HG03571 (cell line): ENCODE results near the gene PPP1R26.

Experiments used
- ATAC-seq: cut with Tn5 transposase; IDR thresholded peaks from one replicate; pipeline ENCODE4 v1.9.1; 2021; ENCODE audit not compliant: unreplicated experiment

Gene PPP1R26

DNA sequence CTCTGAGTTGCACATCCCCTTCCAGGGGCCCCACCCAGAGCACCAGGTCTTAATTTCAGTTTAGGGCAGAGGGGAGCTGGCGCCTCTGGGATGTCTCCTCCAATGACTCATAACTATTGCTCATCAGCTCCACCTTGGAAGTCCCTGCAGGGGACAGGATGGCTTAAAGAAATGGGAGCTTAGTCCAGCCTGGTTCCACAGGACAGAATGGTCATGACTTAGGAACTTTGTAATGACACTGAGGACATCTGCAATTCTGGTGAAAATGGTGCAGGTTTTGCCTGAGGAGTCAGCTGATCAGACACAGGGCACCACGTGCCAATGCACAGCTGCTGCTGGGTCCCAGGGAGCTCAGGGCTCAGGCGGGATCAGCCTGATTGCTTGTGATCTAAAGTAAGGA lies 16.4 kb upstream of the PPP1R26 start:
- no peak for ATAC-seq

DNA sequence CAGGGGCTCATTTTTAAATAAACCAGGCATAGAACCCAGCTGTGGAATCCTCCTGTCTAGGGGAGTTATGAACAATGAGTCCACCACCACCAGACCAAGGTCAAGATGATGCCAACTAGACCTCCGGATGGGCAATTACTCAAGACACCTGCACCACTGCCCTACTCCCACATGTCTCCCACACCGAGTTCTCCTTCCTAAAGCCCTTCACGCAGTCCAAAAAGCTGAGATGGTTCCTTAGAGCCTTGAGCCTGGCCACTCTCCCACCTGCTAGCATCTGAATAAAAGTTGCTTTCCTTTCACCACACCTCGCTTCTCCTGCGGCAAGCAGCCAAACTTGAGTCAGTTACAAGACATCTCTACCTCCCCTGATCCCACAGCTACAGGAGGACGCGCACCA lies 15.4 kb upstream of the PPP1R26 start:
- ATAC-seq, result no peak

DNA sequence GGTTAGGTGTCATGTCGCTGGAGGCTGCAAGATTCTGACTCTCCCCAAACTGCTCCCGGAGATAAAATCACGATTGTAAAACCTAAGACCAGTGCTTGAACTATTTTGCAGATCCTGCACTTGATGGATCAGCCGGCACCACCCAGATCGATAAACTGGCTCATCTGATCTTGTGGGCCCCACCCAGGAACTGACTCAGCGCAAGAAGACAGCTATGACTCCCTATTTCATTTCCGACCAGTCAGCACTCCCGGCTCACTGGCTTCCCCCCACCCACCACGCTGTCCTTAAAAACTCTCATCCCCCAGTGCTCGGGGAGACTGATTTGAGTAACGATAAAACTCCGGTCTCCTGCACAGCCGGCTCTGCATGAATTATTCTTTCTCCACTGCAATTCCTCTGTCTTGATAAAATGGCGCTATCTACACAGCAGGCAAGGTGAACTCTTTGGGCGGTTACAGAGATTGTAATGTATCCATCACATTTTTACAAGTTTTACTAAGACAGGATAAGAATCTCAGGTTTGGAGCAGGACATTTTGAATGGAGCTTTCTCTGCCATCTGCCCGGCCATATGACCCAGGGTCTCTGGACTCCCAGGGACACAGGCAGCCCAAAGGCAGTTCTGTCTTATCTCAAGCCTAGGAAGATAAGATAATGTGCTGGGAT lies 10.6 kb upstream of the PPP1R26 start:
- no peak for ATAC-seq

DNA sequence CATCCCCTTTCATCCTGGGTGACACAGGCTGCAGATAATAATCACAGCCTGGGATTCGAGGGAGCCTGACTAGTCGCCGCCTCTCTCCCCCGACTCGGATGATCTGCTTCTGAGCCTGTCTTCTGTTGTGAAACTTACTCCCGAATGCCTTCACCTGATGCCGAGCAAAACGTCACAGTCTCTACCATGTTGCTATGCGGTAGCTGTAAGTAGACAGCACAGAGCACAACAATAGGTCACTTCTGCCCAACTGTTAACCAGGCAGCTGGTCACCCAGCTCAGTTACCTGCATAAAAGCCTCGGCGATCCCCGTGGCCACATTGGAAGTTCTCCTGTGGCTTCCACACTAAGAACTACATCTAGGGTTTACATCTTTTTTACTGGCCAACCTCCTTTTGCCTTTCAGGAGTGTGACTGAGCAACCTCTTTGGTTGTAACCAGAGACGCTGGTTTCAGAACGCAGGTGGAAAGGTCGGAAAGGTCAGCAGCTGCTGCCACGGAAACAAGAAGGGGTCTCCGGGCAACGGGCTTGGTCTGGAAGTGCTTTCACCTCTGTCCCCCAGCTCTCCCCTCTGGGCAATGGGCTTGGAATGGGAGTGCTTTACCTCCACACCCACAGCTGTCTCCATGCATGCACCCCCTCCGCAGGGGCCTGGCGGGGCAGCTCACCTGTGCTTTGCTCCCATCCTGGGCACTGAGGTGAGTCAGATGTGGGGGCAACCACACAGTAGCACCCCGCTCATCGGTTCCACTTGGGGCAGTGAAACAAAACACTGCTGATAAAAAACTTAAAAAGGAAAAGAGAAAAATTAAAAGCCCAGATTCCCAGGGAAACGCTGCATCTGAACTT lies 7.6 kb upstream of the PPP1R26 start:
- ATAC-seq, result no peak

DNA sequence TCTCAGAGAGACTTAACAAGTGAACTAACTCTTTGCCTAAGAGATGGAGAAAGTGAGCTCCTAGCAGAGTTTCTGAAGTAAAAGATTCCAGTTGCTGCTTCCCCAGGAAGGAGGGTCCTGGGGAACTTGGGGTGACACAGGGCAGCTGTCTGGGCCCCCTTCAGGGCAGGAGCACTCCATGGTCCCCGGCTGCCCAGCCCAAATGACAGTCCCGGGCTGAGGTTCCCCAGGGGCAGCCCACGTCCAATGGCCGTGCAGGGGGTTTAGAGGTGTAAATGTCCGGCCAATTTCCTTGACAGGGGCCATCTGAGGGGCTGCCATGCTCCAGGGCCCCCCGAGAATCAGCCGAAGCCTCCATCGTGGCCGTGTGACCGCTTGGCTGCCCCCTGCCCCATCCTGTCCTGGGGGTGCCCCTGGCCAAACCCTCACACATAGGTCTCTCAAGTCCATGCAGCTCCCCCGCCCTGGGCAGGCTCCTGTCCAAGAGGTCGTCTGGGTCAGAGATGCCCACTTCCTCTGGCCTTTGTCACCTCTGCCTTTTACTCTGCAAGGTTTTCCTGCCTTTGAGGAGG lies 5.5 kb upstream of the PPP1R26 start:
- no peak for ATAC-seq

DNA sequence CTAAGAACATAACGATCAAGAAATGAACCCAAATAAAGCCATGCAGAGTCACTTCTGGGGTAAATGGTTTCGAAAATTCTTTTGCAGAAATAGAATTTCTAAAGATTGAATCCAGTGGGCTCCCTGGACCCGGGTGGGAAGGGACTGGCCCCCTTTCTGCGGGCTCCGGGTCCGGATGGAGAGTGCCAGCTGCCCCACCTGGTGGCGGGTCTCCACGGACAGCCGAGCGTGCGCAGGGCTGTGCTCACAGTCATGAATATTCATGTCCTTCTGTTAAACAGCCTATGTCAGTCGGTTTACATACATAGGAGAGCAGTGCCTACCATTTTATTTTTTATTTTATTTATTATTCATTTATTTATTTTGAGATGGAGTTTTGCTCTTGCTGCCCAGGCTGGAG lies 4.7 kb upstream of the PPP1R26 start:
- ATAC-seq, result no peak

DNA sequence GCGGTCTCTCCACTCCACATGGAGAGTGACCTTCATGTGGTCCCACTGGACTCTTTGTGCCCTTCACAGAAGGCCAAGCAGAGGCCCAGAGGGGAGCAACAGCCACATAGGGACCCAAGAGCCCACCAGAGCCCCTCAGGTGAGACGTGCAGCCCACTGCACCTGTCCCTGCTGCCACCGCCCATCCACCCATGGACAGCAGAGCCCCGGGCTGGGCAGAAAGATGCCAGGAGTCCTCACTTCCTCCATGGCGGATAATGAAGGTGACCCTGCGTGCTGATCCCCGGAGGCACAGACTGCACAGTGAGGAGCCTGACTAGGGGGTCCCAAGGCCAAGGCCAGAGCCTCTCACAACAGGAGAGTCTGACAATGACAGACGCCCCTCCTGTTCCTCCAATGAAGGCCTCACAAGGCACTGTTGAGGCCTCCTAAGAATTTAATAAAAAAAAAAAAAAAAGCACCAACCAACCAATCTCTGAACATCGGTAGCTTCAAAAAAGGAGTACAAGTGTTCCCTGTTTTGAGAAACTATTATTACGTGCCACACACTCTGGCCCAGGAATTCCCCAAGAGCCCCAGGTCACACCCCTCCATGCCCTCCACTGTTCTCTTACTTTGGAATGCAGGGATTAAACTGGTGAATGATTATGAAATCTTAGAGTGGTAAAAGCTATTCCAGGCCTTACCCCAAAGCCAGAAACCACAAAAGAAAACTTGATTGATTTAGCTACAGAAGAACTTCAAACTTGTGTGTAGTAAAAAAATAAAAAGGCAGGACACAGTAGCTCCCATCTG lies 2.8 kb upstream of the PPP1R26 start:
- no peak for ATAC-seq

DNA sequence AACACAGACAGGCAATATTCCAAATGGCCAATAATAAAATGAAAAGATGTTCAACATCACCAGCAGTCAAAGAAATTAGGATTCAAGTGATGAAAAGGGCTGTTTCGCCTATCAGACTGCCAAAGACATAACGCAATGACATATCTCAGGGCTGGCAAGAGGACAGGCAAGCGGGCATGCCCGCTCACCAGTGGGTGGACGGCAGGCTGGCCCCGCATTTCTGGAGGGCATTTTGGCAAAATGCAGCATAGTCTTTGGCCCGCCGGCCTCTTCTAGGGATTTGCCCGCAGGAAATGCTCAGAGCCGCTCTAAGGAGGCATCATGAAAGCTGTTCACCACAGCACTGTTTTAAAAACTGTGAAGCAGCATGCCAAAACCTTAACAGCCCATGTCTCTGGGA lies 1.4 kb upstream of the PPP1R26 start:
- ATAC-seq, result no peak

DNA sequence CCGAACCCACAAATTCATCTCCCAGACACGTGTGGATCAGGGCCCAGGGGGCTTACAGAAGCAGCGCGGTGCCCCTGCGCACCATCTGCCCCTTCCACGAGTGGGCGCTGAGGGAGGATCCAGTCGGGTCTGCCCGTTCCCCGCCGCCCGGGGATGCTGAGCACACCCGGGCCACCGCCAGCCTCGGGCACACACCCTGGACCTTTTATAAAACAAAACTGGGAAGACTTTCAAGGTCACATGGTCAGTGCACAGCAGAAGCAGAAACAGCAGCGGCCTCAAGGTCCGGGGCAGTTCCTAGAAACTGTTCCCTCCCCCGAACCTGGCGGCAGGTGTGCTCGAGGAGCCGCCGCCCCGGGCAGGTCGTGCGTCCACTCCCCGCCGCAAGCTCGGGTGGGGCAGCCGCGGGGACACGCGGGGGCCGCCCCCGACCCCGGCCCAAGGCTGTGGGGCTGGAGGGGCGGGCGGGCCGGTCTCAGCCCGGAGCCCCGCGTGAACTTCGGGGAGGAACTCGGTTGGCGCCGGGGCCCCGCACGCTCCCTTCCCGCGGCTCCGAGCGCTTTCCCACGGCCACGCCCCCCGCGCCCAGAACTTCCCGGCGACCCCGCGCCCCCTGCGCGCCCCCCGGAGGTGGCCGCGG lies 633 bp upstream of the PPP1R26 start:
- ATAC-seq, result no peak

DNA sequence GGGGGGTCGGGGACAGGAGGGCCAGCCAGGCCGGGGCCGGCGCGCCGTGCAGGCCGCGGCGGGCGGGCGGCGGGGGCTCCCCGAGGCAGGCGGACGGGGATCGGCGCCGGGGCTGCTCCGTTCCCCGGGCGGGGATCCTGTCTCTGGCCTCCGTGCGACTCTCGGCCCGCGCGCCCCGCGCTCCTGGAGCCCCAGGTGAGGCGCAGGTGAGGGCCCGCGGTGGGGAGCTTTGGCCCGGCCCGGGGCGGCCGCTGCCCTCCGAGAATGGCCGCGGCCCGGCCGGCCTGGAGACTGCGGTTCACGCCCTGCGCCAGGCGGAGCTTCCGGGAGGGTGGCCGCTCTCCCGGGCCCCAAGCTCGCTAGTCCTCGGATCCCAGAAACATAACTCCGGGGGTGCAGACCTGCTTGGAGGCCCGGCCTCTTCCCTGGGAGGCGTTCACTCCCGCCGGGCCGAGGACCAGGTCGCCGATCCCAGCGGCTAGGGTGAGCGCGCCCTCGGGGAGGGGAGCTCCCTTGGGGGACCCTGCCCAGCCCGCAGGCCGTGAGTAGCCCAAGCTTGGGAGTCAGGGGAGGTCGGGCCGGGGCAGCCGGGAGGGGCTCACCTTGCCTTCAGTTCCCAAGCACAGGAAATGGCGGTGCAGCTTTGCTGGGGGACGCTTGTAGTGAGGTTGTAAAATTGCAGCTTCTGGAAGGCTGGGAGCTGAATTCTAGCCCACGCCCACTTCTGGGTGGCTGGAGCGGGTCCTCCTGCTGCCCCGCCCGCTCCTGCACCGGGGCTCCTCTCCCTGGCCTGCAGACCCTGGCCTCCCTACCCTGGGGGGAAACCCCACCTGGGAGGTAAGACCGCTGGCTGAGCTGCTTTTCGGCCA lies 723 bp downstream of the PPP1R26 start:
- ATAC-seq, result no peak

DNA sequence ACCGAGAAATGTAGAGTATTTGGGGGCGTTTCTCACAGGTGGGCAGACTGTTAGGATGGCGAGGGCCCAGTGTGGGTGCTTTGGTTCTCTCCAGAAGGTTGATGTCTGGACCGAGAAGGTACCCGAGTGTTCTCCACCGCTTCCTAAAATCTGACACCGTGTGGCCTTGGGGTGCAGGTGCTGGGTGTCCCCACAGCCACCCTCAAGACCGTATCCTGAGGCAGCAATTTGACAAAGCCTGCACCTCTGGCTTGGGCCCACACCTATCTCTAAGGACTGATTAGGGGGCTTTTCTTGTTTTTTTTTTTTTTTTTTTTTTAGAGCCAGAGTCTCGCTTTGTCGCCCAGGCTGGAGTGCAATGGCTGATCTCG lies 1.3 kb downstream of the PPP1R26 start:
- ATAC-seq, result no peak

DNA sequence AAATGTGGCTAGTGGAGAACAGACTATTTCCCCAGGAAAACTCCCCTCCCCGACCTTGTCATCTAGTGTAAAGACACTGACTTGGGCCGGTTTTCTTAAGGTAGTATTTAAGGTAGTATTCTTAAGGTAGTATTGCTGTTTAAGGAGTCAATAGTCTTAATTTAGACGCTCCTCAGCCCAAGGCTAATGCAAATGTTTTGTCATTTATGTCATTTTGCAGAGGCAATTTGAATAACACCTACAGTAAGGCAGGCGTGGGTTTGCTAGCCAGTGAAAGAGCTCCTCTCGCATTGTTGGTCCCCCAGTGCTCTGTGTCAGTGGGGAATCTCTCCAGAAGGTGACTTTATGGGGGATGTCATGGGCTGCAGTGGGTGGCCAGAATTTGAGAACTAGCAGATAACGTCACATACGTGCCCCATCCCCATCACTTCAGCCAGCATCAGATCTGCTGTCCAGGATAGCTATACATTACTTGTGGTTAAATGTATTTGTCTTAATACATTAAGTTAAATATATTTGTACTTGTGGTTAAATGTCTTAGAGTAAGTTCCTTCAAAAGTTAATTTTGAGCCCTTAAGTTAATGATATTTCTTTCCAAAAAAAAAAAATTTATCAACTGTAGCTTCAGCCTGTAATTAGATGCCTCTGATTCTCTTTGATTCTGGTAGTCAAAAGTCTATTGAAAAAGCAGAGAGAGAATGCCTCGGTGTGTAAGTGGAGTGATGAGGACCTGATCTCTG lies 2.6 kb downstream of the PPP1R26 start:
- ATAC-seq, result no peak

DNA sequence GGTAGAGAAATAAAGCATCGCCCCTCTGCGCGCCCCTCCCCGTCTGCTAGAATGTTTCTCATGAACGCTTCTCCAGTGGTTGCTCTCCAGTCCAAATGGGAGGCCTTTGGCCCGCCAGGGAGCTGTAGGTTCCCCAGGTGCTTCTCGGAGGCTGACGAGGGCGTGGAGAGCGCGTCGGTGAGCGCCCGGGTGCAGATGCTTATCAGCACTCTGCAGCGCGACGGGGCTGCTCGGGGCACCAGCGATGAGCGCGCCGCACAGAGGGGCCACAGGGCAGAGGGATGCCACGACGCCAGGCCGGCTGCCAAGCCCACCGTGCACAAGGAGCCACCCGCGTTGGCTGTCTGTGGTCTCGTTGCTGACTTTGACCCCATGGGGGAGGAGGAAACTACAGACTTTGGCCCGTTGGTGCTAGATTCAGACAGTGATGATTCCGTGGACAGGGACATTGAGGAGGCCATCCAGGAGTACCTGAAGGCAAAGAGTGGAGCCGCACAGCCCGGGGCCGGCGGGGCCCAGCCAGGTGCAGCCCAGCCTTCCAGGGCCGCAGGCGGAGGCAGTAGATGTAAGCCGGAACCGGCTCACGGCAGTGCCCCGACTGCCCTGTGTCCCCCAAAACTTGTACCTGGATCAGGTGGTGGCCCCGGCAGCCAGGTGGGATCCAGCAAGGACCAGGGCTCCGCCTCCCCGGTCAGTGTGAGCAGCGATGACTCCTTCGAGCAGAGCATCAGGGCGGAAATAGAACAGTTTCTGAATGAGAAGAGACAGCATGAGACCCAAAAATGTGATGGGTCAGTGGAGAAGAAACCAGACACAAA lies 5.1 kb downstream of the PPP1R26 start:
- no peak for ATAC-seq

DNA sequence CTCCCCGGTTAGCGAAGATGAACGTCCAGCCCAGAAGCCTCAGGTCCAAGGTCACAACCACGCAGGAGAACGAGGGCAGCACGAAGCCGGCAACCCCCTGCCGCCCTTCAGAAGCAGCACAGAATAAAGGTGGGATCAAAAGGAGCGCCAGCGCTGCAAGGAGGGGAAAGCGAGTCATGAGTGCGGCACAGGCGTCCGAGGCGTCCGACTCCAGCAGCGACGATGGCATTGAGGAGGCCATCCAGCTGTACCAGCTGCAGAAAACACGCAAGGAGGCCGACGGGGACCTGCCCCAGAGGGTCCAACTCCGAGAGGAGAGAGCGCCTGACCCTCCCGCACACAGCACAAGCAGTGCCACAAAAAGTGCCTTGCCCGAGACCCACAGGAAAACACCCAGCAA lies 5.8 kb downstream of the PPP1R26 start:
- ATAC-seq, result no peak

DNA sequence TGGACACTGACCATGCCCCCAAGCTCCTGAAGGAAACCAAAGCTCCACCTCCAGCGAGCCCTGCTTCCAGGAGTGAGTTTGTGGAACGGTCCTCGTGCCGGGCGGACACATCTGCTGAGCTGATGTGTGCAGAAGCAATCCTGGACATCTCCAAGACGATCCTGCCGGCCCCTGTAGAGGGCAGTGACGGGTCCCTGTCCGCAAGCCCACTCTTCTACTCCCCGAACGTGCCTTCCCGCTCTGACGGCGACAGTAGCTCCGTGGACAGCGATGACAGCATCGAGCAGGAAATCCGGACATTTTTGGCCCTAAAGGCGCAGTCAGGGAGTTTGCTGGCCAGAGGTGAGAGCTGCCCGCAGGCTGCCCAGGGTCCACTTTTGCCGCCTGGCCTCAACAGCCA lies 6.2 kb downstream of the PPP1R26 start:
- no peak for ATAC-seq

DNA sequence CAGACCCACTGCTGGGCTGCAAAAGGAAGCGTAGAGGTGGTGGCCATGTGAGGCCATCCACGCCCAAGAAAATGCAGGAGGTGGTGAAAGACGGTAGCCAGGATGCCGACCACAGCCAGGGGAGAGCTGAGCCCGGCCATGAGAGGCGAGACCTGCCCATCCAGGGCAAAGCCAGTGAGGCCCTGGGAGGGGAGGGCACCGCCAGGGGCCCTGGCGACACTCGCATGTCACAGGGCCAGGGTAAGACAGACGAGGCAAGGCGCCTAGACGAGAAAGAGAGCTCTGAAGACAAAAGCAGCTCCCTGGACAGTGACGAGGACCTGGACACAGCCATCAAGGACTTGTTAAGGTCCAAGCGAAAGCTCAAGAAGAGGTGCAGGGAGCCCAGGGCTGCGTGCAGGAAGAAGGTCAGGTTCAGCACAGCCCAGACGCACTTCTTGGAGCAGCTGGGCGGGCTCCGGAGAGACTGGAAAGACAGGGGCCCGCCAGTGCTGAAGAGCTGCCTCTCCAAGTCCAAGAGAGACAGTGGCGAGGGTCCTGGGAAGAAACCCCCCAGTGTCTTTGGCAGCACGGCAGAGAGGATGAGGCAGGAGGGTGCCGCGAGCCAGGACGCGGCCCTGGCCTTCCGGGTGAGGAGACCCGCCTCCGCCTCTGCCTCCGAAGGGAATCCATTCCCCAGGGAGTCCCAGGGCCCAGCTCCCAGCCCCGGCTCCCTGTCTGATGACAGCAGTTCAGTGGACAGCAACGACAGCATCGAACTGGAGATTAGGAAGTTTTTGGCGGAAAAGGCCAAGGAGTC lies 6.9 kb downstream of the PPP1R26 start:
- ATAC-seq, result no peak

DNA sequence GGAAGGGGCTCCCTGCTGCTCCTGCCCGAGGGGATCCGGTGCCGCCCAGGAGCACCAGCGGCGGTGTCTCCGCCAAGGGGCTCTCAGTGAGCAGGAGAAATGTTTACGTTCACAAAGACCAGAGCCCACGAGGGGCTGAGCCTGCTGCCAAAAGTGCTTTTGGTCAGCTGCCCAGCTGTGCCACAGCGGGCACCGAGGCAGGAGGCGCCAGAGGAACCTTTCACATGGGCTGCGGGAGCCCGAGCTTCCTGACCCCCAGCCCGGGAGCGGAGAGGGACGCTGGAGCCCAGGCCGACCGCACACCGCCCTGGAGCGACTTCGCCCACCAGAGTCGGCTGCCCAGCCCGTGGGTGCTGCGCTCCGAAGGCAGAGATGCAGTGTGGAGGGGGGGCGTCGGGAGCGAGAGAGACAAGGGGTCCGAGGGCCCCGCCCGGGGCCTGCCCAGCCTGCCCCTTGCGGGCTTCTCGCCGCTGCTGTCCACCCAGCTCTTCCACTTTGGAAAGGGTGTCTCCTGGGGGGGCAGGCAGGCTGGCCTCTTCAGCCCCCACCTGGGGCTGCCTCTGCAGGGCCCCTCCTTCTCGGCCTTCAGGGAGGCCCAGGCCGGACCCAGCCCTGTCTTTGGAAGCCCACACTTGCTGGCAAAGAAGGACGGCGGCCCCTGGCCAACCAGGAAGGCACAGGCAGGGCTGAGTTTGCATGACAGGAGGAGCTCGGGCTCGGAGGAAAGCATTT lies 7.9 kb downstream of the PPP1R26 start:
- ATAC-seq, result no peak
